Epithelial cell of esophagus (primary cell): ENCODE results near the gene F10.

ENCODE experiments used
- DNase-seq: peaks from one replicate; pipeline ENCODE4 v3.0.0; 2010; ENCODE audit warnings: low read depth
- H3K4me3 ChIP-seq: 2 replicates; pipeline ENCODE4 v1.5.1; 2011; ENCODE audit warnings: mild to moderate bottlenecking, low read length, control low read depth
- TF ChIP-seq, protein P1 (sequence below): IDR thresholded peaks from 2 replicates; pipeline ENCODE4 v1.5.1; 2011; ENCODE audit warnings: low read depth, mild to moderate bottlenecking, low read length, control low read depth, inconsistent platforms; ENCODE audit not compliant: insufficient read depth; ENCODE audit errors: missing control alignments

F10 gene

DNA sequence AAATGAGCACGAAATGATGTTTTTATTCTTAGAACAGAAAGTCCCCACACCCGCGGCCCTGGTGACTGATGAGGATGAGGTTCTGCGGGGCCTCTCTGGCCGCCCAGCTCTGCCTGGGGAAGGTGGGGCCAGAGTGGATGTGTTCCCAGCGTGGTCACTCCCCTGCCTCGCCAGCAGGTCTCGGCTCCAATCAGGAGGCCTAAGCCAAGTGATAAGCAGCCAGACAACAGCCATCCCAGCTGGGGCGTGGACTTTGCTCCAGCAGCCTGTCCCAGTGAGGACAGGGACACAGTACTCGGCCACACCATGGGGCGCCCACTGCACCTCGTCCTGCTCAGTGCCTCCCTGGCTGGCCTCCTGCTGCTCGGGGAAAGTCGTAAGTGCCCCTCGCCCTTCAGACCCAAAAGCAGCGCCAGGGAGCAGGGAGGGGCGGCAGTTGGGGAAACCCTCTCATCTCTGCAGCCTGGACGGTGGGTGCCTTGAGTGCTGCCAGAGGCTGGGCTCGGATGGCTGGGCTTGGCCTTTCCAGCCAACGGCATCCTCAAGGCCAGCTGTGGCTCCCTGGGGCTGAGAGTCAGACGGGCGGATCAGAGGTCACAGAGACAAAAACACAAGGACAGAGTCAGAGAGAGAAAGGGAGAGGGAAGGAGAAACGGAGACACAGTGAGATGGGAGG, at the start of gene F10:
TSS of gene F10 (plus strand) at position 250 of the 676 bp plus-strand sequence. CDS start at position 307, 57 bp downstream.
- no peak for DNase-seq
- H3K4me3 ChIP-seq, result no peak within 1 kb of the TSS
- TF ChIP-seq, protein P1, sequence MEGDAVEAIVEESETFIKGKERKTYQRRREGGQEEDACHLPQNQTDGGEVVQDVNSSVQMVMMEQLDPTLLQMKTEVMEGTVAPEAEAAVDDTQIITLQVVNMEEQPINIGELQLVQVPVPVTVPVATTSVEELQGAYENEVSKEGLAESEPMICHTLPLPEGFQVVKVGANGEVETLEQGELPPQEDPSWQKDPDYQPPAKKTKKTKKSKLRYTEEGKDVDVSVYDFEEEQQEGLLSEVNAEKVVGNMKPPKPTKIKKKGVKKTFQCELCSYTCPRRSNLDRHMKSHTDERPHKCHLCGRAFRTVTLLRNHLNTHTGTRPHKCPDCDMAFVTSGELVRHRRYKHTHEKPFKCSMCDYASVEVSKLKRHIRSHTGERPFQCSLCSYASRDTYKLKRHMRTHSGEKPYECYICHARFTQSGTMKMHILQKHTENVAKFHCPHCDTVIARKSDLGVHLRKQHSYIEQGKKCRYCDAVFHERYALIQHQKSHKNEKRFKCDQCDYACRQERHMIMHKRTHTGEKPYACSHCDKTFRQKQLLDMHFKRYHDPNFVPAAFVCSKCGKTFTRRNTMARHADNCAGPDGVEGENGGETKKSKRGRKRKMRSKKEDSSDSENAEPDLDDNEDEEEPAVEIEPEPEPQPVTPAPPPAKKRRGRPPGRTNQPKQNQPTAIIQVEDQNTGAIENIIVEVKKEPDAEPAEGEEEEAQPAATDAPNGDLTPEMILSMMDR, result no peak

DNA sequence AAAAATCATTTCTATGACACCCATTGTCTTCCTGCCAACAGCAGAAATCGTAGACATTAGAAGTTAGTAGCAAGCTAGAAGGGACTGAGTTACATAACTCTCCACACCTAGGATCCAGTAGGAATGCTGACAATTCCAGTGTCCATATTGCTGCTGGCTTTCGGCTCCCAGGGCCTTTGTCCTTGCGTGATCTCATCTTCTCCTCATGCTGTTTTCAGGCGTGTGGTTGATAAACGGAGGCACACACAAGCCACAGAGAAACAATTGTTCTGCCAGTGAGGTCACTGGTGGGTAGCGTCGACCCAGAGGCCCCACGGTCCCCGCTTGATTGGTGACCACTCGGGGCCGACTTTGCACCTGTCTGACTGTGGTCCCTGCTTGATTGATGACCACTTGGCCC, 48.7 kb upstream of the F10 start:
- no peak for DNase-seq
- H3K4me3 ChIP-seq, result no peak overlapping the region
- TF ChIP-seq, protein P1, result no peak

DNA sequence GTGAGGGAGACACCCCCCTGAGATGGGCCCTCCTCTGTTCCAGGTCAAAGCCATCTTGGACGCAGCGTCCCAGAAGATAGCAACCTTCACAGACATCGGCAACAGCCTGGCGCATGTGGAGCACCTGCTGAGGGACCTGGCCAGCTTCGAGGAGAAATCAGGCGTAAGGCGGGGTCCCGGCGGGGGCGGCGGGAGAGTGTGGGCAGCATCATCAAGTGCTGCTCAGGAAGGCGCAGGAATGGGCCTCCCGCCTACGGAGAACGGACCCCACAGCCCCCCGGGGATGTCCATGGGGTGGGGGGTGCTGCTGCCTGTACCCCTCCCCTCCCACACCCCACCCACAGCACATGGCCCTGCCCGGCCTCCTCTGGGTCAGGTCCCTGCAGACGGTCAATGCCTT, 48.2 kb upstream of the F10 start:
- DNase-seq, result no peak
- TF ChIP-seq, protein P1, result no peak
- H3K4me3 ChIP-seq, result no peak overlapping the region

DNA sequence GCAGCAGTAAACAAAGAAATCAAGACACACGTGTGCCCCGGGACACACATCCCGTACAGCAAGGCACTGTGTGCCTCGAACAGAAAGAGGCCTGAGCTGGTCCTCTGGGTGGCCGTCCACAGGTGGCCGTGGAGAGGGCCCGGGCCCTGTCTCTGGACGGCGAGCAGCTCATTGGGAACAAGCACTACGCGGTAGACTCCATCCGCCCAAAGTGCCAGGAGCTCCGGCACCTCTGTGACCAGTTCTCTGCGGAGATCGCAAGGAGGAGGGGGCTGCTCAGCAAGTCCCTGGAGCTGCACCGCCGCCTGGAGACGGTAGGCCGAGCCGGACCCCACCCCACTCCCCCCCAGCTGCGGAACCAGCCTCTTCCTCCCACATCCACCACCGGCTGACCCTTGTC, 47.7 kb upstream of the F10 start:
- TF ChIP-seq, protein P1, result no peak
- no peak for DNase-seq
- no peak overlapping the region for H3K4me3 ChIP-seq

DNA sequence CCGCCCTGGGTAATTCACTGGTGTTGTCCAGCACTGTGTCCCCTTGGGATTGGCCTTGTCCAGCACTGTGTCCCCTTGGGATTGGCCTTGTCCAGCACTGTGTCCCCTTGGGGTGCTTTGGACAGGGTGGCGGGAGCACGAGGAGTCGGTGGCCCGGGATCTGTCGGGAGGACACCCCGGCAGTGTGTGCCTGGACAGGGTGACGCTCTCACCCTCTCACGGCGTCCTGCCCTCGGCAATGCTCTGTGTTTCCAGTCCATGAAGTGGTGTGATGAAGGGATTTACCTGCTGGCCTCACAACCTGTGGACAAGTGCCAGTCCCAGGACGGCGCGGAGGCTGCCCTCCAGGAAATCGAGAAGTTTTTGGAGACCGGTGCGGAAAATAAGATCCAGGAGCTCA, 46.9 kb upstream of the F10 start:
- TF ChIP-seq, protein P1, result no peak
- DNase-seq, result no peak
- H3K4me3 ChIP-seq, result no peak overlapping the region

DNA sequence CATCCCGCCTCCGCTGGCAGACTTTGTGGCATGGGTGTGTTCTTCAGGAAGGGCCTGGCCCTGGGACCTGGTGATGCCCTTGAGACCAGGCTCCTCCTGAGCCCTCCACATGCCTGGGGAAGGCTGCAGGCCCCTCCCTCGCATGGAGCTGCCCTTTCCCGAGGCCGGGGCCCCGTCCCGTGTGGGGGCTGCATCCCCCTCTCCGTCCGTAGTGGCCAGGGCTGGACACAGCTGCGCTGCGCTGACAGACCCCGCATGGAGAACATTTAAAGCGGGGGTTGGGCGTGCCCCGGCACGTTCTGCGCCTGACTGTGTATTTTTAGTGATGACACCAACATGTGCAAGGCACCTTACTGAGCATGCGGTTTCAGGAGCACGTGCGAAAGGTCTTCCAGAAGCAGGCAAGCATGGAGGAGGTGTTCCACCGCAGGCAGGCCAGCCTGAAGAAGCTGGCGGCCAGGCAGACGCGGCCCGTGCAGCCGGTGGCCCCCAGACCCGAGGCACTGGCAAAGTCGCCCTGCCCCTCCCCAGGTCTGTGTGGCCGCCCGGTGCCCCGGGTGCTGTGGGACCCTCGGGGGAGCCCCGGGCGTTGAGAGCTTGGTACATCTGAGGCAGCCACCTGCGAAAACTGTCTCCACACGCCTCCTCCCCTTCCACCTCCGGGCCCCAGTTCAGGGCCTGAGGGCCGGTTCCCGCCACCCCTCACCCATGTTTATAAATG, 45.8 kb upstream of the F10 start:
- DNase-seq, result no peak
- no peak overlapping the region for H3K4me3 ChIP-seq
- TF ChIP-seq, protein P1, result no peak
